Left lung (tissue), 10 donors: ENCODE data around the gene LYRM2. TPM values are rescaled to one million over a fixed set of nuclear protein-coding genes. Genes with fewer than 3 reads are reported as not detected.

Experiments used
- ATAC-seq: fragments of 200-7000 bp; cut with Tn5 transposase; one replicate; pipeline ENCODE4 v1.9.1; 2020; ENCODE audit warnings: moderate library complexity
- DNase-seq, 4 donors: peaks; one replicate each; pipeline ENCODE4 v3.0.0-alpha.2; 2013 to 2020
- H3K27ac ChIP-seq, 2 donors: fragments of 200-600 bp; sonication (generic) in 1 of 2; one replicate each; pipeline versions ENCODE4 v1.5.0 to v1.8.0; 2020 to 2021
- H3K27me3 ChIP-seq, 2 donors: fragments of 200-600 bp; sonication (generic) in 1 of 2; one replicate each; pipeline versions ENCODE4 v1.5.0 to v1.8.0; 2020 to 2021
- H3K36me3 ChIP-seq, 2 donors: fragments of 200-600 bp; sonication (generic) in 1 of 2; one replicate each; pipeline versions ENCODE4 v1.5.0 to v1.8.0; 2020 to 2021
- H3K4me1 ChIP-seq, 2 donors: fragments of 200-600 bp; one replicate each; pipeline ENCODE4 v1.8.0; 2021
- H3K4me3 ChIP-seq, 2 donors: fragments of 200-600 bp; sonication (generic) in 1 of 2; one replicate each; pipeline versions ENCODE4 v1.5.0 to v1.8.0; 2020 to 2021; ENCODE audit warnings: mild to moderate bottlenecking in 1 of 2
- H3K9me3 ChIP-seq, 2 donors: fragments of 200-600 bp; sonication (generic) in 1 of 2; one replicate each; pipeline versions ENCODE4 v1.5.0 to v1.8.0; 2020 to 2021
- intact Hi-C, 2 donors: fragments of 100-400 bp; cut with DNase I; formaldehyde crosslinking; loops; one replicate each; pipeline versions ENCODE4 v1.11.2 to v1.14.2; 2022
- polyA plus RNA-seq, 6 donors: library from polyadenylated mRNA; unstranded; fragments of 120-200 nt; gene quantifications; one replicate each; pipeline ENCODE4 v1.2.1, GENCODE V29; 2013; ENCODE audit not compliant: insufficient read length in 6 of 6
- total RNA-seq, 2 donors: library from RNA; stranded (reverse); fragmentation: NEBNext Ultra II Directional; extraction: Animal tissue kit (Norgen Biotek cat#: 25700); gene quantifications; one replicate each; pipeline ENCODE4 v1.2.1, GENCODE V29; 2021
- TF ChIP-seq, protein P1 (sequence below), 2 donors: fragments of 200-600 bp; sonication (generic) in 1 of 2; IDR thresholded peaks; one replicate each; pipeline versions ENCODE4 v1.5.0 to v1.8.0; 2021; ENCODE audit warnings: antibody characterized with exemption in 2 of 2
- donor health status: DM: no; HTN: yes; CAD: no.
- donor health status: DM: no; HTN: no; CAD: no.

LYRM2 gene
- total and polyA plus RNA-seq, 8 donors, result 34.4 to 46.4 (median 41.8) TPM

DNA sequence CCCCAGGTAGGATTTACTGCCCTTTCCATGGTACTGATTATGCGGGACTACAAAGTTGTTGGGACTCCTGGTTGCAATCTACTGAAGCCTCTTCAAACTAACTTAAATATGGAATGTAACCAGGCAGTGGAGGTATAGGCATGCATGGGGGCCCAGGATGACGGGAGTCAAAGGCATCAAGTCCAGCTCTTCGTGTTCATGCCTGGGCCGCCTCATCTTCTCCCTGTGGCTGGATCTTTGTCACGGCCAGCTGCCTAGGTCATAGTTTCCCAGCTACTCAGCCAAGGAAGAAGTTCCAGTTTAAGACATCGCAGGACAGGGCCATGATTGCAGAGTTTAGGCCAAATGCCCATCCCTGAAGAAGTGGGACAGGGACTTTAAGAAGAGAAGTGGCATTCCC is 20.5 kb downstream of the LYRM2 start:
- no peak for DNase-seq
- Histone ChIP-seq H3K27me3 (no peaks in the 10 kb centered on the region), H3K36me3 (no peaks in the 10 kb centered on the region), H3K9me3 (no peaks in the 10 kb centered on the region), H3K4me1 (no peaks in the 10 kb centered on the region), H3K4me3 (no peak overlapping the region), H3K27ac (no peak overlapping the region)
- intact Hi-C loops, result no loop called here
- TF ChIP-seq, protein P1, sequence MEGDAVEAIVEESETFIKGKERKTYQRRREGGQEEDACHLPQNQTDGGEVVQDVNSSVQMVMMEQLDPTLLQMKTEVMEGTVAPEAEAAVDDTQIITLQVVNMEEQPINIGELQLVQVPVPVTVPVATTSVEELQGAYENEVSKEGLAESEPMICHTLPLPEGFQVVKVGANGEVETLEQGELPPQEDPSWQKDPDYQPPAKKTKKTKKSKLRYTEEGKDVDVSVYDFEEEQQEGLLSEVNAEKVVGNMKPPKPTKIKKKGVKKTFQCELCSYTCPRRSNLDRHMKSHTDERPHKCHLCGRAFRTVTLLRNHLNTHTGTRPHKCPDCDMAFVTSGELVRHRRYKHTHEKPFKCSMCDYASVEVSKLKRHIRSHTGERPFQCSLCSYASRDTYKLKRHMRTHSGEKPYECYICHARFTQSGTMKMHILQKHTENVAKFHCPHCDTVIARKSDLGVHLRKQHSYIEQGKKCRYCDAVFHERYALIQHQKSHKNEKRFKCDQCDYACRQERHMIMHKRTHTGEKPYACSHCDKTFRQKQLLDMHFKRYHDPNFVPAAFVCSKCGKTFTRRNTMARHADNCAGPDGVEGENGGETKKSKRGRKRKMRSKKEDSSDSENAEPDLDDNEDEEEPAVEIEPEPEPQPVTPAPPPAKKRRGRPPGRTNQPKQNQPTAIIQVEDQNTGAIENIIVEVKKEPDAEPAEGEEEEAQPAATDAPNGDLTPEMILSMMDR (IDR thresholded peaks at IDR 0.05), result no peak
- no peak for ATAC-seq

DNA sequence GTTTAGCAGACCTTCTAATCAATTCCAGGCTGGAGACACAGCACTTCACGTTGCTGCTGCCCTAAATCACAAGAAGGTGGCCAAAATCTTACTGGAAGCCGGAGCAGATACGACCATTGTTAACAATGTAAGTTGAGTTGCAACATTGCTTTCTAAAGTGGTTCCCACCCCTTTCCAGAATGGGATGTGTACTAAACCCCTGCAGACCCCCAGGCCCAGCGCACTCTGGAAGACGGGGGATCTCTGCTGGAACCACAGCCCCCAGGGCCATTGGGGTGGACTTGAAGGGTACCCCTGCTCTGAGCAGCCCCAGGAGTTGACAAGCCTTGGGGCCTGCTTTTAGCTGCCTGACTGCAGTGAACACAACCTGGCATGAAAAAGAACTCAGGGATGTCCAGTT is 22.0 kb downstream of the LYRM2 start:
- no peak for ATAC-seq
- Histone ChIP-seq H3K4me3 (no peak overlapping the region), H3K27ac (no peak overlapping the region), H3K9me3 (no peaks in the 10 kb centered on the region), H3K36me3 (no peaks in the 10 kb centered on the region), H3K27me3 (no peaks in the 10 kb centered on the region), H3K4me1 (no peaks in the 10 kb centered on the region)
- DNase-seq, result no peak
- intact Hi-C loops, result no loop called here
- TF ChIP-seq, protein P1 (IDR thresholded peaks at IDR 0.05), result no peak

DNA sequence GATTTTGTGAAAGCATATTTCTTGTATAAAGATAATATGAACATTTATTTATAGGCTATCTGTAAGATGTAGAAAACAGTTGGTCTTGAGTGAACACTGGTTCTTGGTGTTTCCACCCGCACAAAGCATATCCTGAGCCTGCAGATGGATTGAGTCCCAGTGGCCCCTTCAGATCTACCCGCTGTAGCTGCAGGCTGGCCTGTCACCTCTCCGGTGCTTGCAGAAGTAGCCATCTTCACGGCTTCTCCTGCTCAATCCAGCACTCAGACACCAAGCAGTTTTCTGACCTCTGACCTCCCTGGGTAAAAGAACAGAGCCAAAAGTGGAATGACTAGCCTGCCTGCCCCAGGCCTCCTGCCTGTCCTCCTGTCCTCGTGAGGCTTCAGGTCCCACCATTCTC is 22.7 kb downstream of the LYRM2 start:
- intact Hi-C loops, result no loop called here
- DNase-seq (no peak), ATAC-seq (no peak)
- Histone ChIP-seq H3K27ac (no peak overlapping the region), H3K36me3 (no peaks in the 10 kb centered on the region), H3K4me3 (no peak overlapping the region), H3K4me1 (no peaks in the 10 kb centered on the region), H3K27me3 (no peaks in the 10 kb centered on the region), H3K9me3 (no peaks in the 10 kb centered on the region)
- TF ChIP-seq, protein P1 (IDR thresholded peaks at IDR 0.05), result no peak

DNA sequence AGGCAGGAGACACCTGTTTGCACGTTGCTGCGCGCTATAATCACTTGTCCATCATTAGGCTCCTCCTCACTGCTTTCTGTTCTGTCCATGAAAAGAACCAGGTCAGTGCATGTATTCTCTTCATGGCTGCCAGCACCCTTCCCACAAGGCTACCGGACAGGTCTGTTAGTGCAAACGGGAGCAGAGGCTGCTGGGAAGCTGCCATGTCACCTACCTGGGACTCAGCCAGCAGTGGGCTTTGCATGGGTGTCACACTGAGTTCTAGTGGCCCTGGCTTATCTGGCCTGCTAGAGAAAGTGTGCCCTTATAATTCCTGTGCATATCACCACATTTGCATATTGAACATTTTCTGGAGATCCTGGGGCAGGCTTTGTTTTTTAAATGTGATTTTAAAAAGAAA is 24.8 kb downstream of the LYRM2 start:
- TF ChIP-seq, protein P1 (IDR thresholded peaks at IDR 0.05), result no peak
- intact Hi-C loops, result loop anchor here in 1 of 2 donors (5.0 kb wide), 1 partner anchor 181 kb away; the partner anchor contains the start of gene ANKRD6
- Histone ChIP-seq H3K36me3 (no peaks in the 10 kb centered on the region), H3K27me3 (no peaks in the 10 kb centered on the region), H3K9me3 (no peaks in the 10 kb centered on the region), H3K27ac (no peak overlapping the region), H3K4me1 (no peaks in the 10 kb centered on the region), H3K4me3 (no peak overlapping the region)
- no peak for DNase-seq
- no peak for ATAC-seq

DNA sequence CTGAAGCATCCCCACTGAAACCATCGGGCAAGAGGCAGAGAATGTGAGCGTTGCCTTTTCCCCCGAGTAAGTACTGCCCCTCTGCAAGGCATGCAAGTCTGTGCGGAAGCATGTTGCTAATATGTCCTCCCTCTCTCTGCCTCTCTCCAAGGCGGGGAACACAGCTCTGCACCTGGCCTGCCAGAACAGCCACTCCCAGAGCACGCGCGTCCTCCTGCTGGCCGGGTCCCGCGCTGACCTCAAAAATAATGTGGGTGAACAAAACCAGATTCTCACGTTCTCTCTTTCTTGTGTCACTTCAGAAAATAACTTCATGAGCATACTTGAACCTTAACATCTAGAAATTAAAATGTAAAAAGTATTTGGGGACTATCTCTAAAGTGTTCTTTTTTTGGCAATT is 26.4 kb downstream of the LYRM2 start:
- intact Hi-C loops, result loop anchor here in 1 of 2 donors (5.0 kb wide), 1 partner anchor 180 kb away; the partner anchor contains the start of gene ANKRD6
- TF ChIP-seq, protein P1 (IDR thresholded peaks at IDR 0.05), result no peak
- H3K27ac ChIP-seq, result no peak overlapping the region
- no peaks in the 10 kb centered on the region for H3K9me3 ChIP-seq
- H3K4me3 ChIP-seq, result no peak overlapping the region
- no peaks in the 10 kb centered on the region for H3K27me3 ChIP-seq
- H3K4me1 ChIP-seq, result no peaks in the 10 kb centered on the region
- ATAC-seq, result no peak
- no peaks in the 10 kb centered on the region for H3K36me3 ChIP-seq
- no peak for DNase-seq
